A673 (cell line): ENCODE measurements around the gene ETNK1.

Experiments
- EZH2 ChIP-seq: fragments of 200-600 bp; sonication (generic); IDR thresholded peaks from 2 replicates; pipeline ENCODE4 v1.6.1; 2017; ENCODE audit warnings: borderline replicate concordance, low read depth, mild to moderate bottlenecking, mixed read lengths, antibody characterized with exemption, low read length; ENCODE audit not compliant: poor library complexity, severe bottlenecking
- TF ChIP-seq, protein P1 (sequence below): fragments of 300-800, 200-600 bp; sonication (generic); conservative IDR thresholded peaks from 2 replicates; pipeline ENCODE4 v1.5.1; 2017; ENCODE audit warnings: low read depth, mild to moderate bottlenecking, antibody characterized with exemption, low read length, moderate library complexity, mixed read lengths

DNA sequence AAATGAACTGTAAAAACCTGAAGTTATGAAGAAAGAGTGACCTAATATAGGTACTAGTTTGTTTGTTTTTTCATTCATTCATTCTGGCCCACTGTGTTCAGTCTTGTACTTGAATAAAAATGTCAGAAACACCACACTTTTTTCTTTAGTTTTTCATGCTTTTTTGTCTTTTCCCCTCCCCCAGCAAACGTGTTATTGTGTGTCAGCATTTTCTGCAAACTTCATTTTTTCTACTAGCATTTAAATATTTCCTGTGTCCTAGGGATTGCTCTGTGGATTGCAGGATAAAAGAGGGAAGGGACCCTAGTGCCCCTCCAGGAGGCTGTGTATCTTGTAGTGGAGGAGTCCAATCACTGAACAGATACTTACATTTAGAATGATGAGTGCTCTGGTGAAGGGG lies 42.2 kb downstream of the ETNK1 start:
- TF ChIP-seq EZH2: no peak
- TF ChIP-seq, protein P1, sequence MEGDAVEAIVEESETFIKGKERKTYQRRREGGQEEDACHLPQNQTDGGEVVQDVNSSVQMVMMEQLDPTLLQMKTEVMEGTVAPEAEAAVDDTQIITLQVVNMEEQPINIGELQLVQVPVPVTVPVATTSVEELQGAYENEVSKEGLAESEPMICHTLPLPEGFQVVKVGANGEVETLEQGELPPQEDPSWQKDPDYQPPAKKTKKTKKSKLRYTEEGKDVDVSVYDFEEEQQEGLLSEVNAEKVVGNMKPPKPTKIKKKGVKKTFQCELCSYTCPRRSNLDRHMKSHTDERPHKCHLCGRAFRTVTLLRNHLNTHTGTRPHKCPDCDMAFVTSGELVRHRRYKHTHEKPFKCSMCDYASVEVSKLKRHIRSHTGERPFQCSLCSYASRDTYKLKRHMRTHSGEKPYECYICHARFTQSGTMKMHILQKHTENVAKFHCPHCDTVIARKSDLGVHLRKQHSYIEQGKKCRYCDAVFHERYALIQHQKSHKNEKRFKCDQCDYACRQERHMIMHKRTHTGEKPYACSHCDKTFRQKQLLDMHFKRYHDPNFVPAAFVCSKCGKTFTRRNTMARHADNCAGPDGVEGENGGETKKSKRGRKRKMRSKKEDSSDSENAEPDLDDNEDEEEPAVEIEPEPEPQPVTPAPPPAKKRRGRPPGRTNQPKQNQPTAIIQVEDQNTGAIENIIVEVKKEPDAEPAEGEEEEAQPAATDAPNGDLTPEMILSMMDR: no peak
